ENCODE results near the gene PARD6A.

PARD6A gene

GRCh38 chr16:67676939-67677338 is 16.2 kb downstream of the PARD6A start:
- TF ChIP-seq CTCF (IDR thresholded peaks at IDR 0.05), result no peak

DNA sequence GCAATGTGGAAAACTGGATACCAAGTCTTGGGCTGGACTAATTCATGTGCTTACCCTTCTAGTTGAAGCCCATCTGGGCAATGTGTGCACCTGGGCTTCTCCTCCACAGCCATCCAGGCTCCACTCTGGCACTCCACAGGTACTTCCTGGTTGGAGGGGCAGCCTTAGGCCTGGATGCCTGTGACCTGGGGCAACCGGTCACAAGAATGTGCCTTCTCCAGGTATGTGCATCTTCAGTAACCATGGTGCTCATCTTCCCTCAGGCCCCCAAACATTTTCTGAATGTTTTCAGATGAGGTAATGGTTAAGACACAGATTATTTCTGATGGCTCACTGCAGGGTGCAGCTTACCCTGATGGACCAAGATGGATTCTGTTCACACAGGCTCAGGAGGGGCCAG is 17.0 kb downstream of the PARD6A start:
- TF ChIP-seq CTCF (IDR thresholded peaks at IDR 0.05), result no peak

DNA sequence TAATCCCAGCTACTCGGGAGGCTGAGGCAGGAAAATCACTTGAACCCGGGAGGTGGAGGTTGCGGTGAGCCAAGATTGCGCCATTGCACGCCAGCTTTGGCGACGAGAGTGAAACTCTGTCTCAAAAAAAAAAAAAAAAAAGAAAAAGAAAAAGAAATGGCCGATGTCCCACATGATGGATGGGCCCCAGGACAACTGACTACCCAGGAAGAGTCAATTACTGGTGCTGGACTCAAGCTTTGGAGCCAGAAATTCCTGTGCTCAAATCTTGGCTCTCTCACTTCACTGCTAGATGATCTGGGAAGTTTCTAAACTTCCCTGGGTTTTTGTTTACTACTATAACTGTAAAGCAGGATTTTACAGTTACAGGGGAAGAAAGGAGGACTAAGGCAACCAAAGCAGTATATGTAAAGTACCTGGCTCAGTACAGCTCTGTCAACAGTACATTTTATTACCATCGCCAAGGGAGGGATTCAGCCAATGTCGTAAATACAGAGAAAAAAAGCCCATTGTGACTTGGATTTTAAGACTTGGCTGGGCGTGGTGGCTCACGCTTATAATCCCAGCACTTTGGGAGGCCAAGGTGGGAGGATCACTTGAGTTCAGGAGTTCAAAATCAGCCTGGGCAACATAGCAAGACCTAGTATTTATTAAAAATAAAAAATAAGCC is 17.7 kb downstream of the PARD6A start:
- no peak for TF ChIP-seq CTCF (IDR thresholded peaks at IDR 0.05)

DNA sequence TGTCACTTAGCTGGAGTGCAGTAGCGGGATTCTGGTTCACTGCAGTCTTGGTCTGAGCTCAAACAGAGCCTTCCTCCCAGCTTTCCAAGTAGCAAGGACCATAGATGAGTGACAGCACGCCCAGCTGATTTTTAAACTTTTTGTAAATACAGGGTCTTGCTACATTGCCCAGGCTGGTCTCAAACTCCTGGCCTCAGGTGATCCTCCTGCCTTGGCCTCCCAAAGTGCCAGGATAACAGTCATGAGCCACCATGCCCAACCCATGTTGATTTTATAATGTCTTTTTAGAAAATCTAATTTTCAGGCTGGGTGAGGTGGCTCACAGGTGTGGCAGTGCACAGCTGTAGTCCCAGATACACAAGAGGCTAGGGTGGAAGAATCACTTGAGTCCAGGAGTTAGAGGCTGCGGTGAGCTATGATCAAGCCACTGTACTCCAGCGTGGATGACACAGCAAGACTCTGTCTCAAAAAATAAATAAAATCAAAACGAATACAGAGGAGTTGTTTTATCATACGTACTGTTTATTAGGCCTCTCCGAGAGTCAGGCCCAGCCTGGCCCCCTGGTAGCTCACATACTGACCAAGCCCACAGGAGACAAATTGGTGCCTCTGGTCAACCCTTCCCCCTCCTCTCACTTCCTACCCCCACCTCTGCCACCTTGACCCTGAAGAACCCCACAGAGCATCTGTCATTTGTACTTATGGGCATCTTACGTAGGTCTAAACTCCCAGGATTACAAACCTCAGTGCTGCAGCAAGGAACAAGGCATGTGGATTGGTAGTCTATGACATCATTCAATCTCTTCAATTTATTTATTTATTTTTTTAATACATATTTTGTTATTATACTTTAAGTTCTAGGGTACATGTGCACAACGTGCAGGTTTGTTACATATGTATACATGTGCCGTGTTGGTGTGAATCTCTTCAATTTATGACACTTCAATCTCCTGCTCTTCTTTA is 19.5 kb downstream of the PARD6A start:
- no peak for TF ChIP-seq CTCF (IDR thresholded peaks at IDR 0.05)

DNA sequence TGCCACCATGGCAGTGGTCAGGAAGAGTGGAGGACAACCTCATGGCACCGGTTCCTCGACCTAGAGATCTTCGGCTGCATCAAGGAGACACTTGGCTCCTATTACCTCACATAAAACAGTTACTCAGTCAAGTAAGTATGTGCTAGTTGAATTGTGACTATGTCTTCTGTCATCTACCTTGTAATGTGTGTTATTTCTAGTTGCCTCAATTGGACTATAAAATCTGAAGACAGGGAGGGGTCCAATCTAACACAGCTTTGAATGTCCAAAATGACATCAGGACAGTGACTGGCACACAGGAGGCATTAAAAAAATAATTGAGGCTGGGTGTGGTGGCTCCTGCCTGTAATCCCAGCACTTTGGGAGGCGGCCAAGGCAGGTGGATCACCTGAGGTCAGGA is 23.0 kb downstream of the PARD6A start:
- TF ChIP-seq CTCF (IDR thresholded peaks at IDR 0.05), result no peak

DNA sequence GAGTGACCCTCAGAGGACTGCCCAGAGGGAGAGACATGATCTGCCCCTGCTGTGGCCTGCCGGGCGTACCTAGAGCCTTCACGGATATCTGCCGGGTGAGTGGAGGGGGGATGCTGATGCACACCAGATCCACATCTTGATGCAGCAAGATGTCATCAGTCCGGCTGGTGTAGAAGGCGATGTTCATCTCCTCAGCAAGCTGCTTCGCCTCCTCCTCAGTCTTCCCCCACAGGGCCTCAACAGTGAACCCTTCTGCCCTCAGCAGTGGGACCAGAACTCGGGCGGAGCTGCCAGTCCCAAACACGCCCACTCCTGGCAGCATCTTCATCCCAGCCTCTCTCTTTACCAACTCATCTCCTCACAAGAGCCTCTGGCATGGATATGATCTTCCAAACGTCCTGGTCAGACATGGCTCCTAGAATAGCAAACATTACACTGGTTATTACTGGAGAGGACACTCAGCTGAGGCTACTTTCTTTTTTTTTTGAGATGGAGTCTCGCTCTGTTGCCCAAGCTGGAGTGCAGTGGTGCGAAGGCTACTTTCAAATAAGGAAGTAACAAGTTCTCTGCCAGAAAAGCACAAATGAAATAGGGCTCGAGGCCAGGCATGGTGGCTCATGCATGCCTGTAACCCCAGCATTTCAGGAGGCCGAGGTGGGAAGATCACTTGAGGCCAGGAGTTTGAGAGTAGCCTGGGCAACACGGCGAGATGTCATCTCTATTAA is 24.8 kb downstream of the PARD6A start:
- TF ChIP-seq CTCF (IDR thresholded peaks at IDR 0.05), result no peak

- TF ChIP-seq CTCF (IDR thresholded peaks at IDR 0.05), result no peak
Observed at GRCh38 chr16:67694611-67695010, 33.9 kb downstream of the PARD6A start.
